Spleen (tissue), 11 donors: ENCODE measurements around the gene OBP2B. TPM values are rescaled to one million over a fixed set of nuclear protein-coding genes. Genes with fewer than 3 reads are reported as not detected.
A peak's percentile ranks its signal among the peaks of the same experiment; 100 is the strongest.
"Not testable (repeated sequence)": the region's sequence is repeated elsewhere in the genome, so short reads cannot be mapped to it uniquely, and the experiment has no call there.

ENCODE experiments used
- DNase-seq: peaks from one replicate; pipeline ENCODE4 v3.0.0-alpha.2; 2020
- H3K27ac ChIP-seq, 8 donors: fragments of 200-600 bp; sonication (generic) in 7 of 8; 1 replicate in 4 of 8; 2 replicates in 4 of 8; pipeline versions ENCODE4 v1.5.0 to v1.8.0; 2016 to 2021; ENCODE audit warnings: inconsistent platforms in 4 of 8, mild to moderate bottlenecking in 4 of 8, moderate library complexity in 1 of 8
- H3K27me3 ChIP-seq, 7 donors: fragments of 200-600 bp; sonication (generic) in 6 of 7; replicated peaks in 1 of 7; 1 replicate in 4 of 7; 2 replicates in 3 of 7; pipeline versions ENCODE4 v1.5.0 to v1.8.0; 2016 to 2021; ENCODE audit warnings: inconsistent platforms in 3 of 7, mild to moderate bottlenecking in 1 of 7
- H3K36me3 ChIP-seq, 6 donors: fragments of 200-600 bp; sonication (generic) in 5 of 6; 1 replicate in 4 of 6; 2 replicates in 2 of 6; pipeline versions ENCODE4 v1.5.0 to v1.8.0; 2016 to 2021; ENCODE audit warnings: inconsistent platforms in 2 of 6
- H3K4me1 ChIP-seq, 6 donors: fragments of 200-600 bp; sonication (generic) in 5 of 6; 1 replicate in 3 of 6; 2 replicates in 3 of 6; pipeline versions ENCODE4 v1.5.0 to v1.8.0; 2016 to 2021; ENCODE audit warnings: inconsistent platforms in 3 of 6
- H3K4me3 ChIP-seq, 8 donors: fragments of 200-600 bp; sonication (generic) in 7 of 8; 1 replicate in 4 of 8; 2 replicates in 4 of 8; pipeline versions ENCODE4 v1.5.0 to v1.8.0; 2016 to 2021; ENCODE audit warnings: inconsistent platforms in 4 of 8, mild to moderate bottlenecking in 4 of 8, moderate library complexity in 2 of 8
- H3K9me3 ChIP-seq, 8 donors: fragments of 200-600 bp; sonication (generic) in 7 of 8; 1 replicate in 4 of 8; 2 replicates in 4 of 8; pipeline versions ENCODE4 v1.5.0 to v1.8.0; 2016 to 2021; ENCODE audit warnings: inconsistent platforms in 4 of 8
- CTCF ChIP-seq, 11 experiments: fragments of 200-600 bp in 7 of 11; fragments of 450-650 bp in 4 of 11; sonication (generic) in 4 of 11; IDR thresholded peaks in 8 of 11; conservative IDR thresholded peaks in 3 of 11; 1 replicate in 7 of 11; 2 replicates in 4 of 11; pipeline versions ENCODE4 v1.4.0 to v1.8.0; 2016 to 2021; ENCODE audit warnings: antibody characterized with exemption in 11 of 11, inconsistent platforms in 4 of 11, mild to moderate bottlenecking in 1 of 11
- POLR2A ChIP-seq, 3 donors: fragments of 450-650 bp; IDR thresholded peaks; one replicate each; pipeline ENCODE4 v1.5.1; 2017; ENCODE audit warnings: antibody characterized with exemption in 3 of 3, mild to moderate bottlenecking in 1 of 3
- POLR2AphosphoS5 ChIP-seq, 3 donors: sonication (generic); formaldehyde crosslinking; IDR thresholded peaks; one replicate each; pipeline ENCODE4 v1.5.1; 2017; ENCODE audit warnings: antibody characterized with exemption in 3 of 3
- WGBS, 5 donors: extraction: QIAGEN DNeasy Blood & Tissue Kit in 3 of 5; methylation state at CpG; one replicate each; pipeline versions ENCODE4 v1.1.5 to v1.1.7; 2013 to 2018; 5-methylcytosine and 5-hydroxymethylcytosine counted together
- intact Hi-C: fragments of 100-400 bp; cut with DNase I; formaldehyde crosslinking; loops from one replicate; pipeline ENCODE4 v1.15.0; 2023; ENCODE audit warnings: low total_unique reads
- polyA plus RNA-seq, 3 donors: library from polyadenylated mRNA; stranded (reverse); fragments of 200-250 nt; gene quantifications; one replicate each; pipeline ENCODE4 v1.2.1, GENCODE V29; 2013
- total RNA-seq, 7 donors: library from RNA; depleted of rRNA in 3 of 7; stranded (reverse); fragments of >200 nt in 3 of 7; fragmentation: NEBNext Ultra II Directional in 4 of 7; extraction: Animal tissue kit (Norgen Biotek cat#: 25700) in 4 of 7; gene quantifications; one replicate each; pipeline versions ENCODE4 v1.1.0 to v1.2.1, GENCODE V29; 2016 to 2021
- donor health status: healthy with polysubstance abuse.
- donor health status: DM: no; HTN: no; CAD: no; lungs with moderate emphysema.
- donor health status: DM: no; HTN: no; CAD: no.
- donor health status: Bipolar disorder and iron deficiency.
- donor health status: healthy.
- donor health status: DM: no; HTN: no; CAD: no.
- donor health status: DM: yes; HTN: yes; CAD: no.

Gene OBP2B
- total and polyA plus RNA-seq, 10 donors, result 0.16 to 0.95 (median 0.38) TPM; not detected in 7

DNA sequence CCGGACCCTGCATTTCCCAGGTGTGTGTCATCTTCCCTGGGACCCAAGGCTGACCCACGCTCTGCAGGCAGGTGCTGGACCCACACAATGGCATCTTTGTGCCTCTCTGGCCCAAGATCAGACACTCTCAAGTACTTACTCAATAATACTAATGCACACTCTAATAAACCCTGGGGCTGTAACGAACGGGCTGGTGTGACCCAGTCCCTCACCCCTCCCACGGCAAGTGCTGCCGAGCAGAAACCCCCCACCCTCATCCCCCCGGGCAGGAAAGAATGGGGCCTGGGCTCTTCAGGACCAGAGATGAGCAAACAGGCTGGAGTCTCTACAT is 1.1 kb upstream of the OBP2B start:
- WGBS, 5 donors, result 65 to 68% (median 67%) methylated on average over 7 of the region's 7 CpGs
- H3K4me1 ChIP-seq, result no peaks in the 10 kb centered on the region
- H3K36me3 ChIP-seq, result no peaks in the 10 kb centered on the region
- TF ChIP-seq POLR2AphosphoS5 (IDR thresholded peaks at IDR 0.05) (no peak), POLR2A (IDR thresholded peaks at IDR 0.05) (no peak), CTCF (IDR thresholded peaks at IDR 0.05 in 8 of 11, conservative IDR thresholded peaks at IDR 0.05 in 3 of 11) (no peak)
- no peak overlapping the region for H3K27ac ChIP-seq
- intact Hi-C loops, result no loop called here
- H3K9me3 ChIP-seq, result peaks cover 0 to 11% (median 0%) of the 10 kb centered on the region in 8 donors
- H3K27me3 ChIP-seq, result peaks cover 0 to 56% (median 0%) of the 10 kb centered on the region in 7 donors
- DNase-seq, result no peak
- H3K4me3 ChIP-seq, result no peak overlapping the region

GRCh38 chr9:133209327-133210201 is 514 bp upstream of the OBP2B start:
- H3K36me3 ChIP-seq, intact Hi-C loops, H3K4me1 ChIP-seq, H3K27ac ChIP-seq, H3K9me3 ChIP-seq, H3K4me3 ChIP-seq: not testable (repeated sequence)
- H3K27me3 ChIP-seq, result peaks cover 0 to 62% (median 0%) of the 10 kb centered on the region in 7 donors
- peak; percentile 44 for DNase-seq
- WGBS, 5 donors, result 76 to 84% (median 82%) methylated on average over 18 to 29 of the region's 29 CpGs

DNA sequence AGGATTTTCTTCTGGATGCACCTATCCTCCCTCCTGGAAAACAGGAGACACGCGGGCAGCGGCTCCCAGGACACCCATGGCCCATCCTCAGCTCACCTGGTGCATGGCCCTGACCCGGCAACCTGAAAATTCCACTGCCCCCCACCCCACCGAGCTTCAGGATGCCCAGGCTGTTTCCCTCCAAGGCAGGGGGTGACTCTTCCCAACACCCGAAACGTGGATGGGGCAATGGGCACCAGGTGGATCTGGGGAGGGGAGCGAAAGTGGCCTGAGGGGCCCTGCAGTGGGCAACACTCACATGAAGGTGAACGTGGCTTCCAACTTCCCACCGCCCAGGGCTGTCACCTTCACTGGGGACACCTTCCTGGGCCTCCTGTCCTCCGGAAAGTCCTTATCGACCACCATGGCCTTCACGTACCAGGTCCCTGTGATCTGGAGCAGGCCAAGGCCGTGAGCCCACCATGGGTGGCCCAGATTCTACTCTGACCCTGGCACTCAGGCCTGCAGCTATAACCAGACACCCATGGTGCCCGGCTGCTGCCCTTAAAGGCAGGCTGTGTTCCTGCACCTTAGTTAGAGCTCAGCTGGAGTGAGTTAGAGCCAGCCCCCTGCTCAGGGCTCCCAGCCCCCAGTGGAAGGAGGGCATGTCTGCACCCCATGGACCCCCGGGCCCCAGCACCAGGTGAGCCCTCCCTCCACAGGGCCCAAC is 725 bp downstream of the OBP2B start:
- H3K36me3 ChIP-seq, H3K27ac ChIP-seq, intact Hi-C loops, H3K4me3 ChIP-seq, H3K4me1 ChIP-seq, H3K9me3 ChIP-seq: not testable (repeated sequence)
- DNase-seq, result peak; percentile 47
- H3K27me3 ChIP-seq, result peaks cover 0 to 74% (median 0%) of the 10 kb centered on the region in 7 donors
- WGBS, 5 donors, result 83 to 90% (median 88%) methylated on average over 11 to 13 of the region's 16 CpGs

GRCh38 chr9:133207540-133208170 is 1.4 kb downstream of the OBP2B start:
- Histone ChIP-seq H3K27ac (no peak overlapping the region), H3K4me3 (no peak overlapping the region), H3K36me3 (no peaks in the 10 kb centered on the region), H3K27me3 (peaks cover 0 to 73% (median 0%) of the 10 kb centered on the region in 7 donors), H3K9me3 (peaks cover 0 to 6% (median 0%) of the 10 kb centered on the region in 8 donors), H3K4me1 (no peaks in the 10 kb centered on the region)
- DNase-seq, result no peak
- WGBS, 5 donors, result 73 to 80% (median 80%) methylated on average over 15 to 16 of the region's 16 CpGs
- TF ChIP-seq POLR2AphosphoS5 (IDR thresholded peaks at IDR 0.05) (no peak), POLR2A (IDR thresholded peaks at IDR 0.05) (no peak), CTCF (IDR thresholded peaks at IDR 0.05 in 8 of 11, conservative IDR thresholded peaks at IDR 0.05 in 3 of 11) (no peak)
- intact Hi-C loops, result no loop called here
